ENCODE measurements around the gene AQP2. TPM values are rescaled to one million over a fixed set of nuclear protein-coding genes. Genes with fewer than 3 reads are reported as not detected.

AQP2 gene
- total RNA-seq, 1 donor from 2014 or later: not detected

- H3K27me3 Mint-ChIP-seq (ENCODE audit: insufficient read depth, low read depth): peaks cover 12% of the 10 kb centered on the region
These were observed 2.8 kb upstream of the AQP2 start for GRCh38 chr12:49947593-49948226.

DNA sequence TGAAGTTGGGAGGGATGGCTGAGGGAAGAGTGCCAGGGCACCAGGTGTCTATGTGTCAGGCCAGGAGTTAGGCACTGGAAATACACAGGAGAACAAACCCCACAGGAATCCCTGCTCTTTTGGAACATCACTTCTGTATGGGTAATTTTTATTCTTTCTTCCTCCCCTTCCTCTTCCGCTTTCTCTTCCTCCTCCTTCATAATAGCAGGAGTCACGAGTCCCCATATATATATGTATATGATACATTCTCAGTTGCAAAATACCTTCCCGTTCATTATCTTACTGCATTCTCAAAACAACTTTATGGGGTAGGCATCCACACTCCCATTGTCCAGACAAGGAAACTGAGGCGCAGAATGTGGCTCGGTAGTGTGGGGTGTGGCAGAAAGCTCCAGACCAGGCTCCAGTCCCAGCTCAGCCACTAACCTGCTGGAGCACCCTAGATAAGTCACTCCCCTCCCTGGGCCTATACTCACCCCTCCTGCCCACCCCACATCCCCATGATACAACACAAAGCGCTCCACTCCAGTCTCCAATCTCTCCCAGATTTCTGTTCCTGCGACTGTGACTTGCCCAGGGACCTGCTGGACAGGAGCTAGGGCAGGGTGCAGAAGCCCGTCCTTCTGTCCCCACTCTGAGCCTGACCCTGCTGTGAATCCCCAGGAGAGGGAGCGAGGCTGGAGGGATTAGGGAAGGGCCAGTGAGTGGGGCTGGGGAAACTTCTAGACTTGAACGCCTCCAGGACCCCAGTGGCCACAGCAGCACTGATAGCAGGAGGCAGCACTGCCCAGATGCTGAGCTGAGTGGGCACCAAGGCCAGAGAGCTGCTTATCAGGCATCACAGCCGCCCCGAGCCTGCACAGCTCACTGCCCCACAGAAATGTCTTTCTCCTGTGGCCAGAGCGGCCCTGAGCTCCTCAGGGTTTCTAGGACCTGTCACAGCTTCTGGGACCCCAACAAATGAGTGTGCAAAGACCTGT, 1.4 kb upstream of the AQP2 start:
- Histone ChIP-seq H3K9me3 (ENCODE audit: low read depth) (no peaks in the 10 kb centered on the region), H3K27ac (no peak overlapping the region), H2AFZ (replicated peaks) (no peak overlapping the region), H3K9ac (no peak overlapping the region), H4K20me1 (ENCODE audit: low read depth) (no peaks in the 10 kb centered on the region), H3K79me2 (ENCODE audit: low read depth) (no peaks in the 10 kb centered on the region), H3K36me3 (no peaks in the 10 kb centered on the region), H3K4me2 (no peak overlapping the region), H3K27me3 (peaks cover 22% of the 10 kb centered on the region), H3F3A (ENCODE audit: low read depth) (no peaks in the 10 kb centered on the region), H3K4me3 (no peak overlapping the region), H3K4me1 (peaks cover 9% of the 10 kb centered on the region)
- DNase-seq (ENCODE audit: low spot score): no peak
- no peaks in the 10 kb centered on the region for H3K9me3 Mint-ChIP-seq
- no peaks in the 10 kb centered on the region for H3K36me3 Mint-ChIP-seq
- H3K4me3 Mint-ChIP-seq: no peak overlapping the region
- TF ChIP-seq EZH2 (IDR thresholded peaks at IDR 0.05): no peak
- TF ChIP-seq CTCF (IDR thresholded peaks at IDR 0.05): no peak
- TF ChIP-seq EZH2phosphoT487 (IDR thresholded peaks at IDR 0.05): no peak
- peaks cover 19% of the 10 kb centered on the region for H3K4me1 Mint-ChIP-seq
- no peak overlapping the region for H3K27ac Mint-ChIP-seq
- peaks cover 11% of the 10 kb centered on the region for H3K27me3 Mint-ChIP-seq (ENCODE audit: insufficient read depth, low read depth)

More at GRCh38 chr12:49947593-49948226, 2.8 kb upstream of the AQP2 start:
- Mint-ChIP-seq H3K4me3 (no peak overlapping the region), H3K9me3 (no peaks in the 10 kb centered on the region), H3K36me3 (no peaks in the 10 kb centered on the region), H3K4me1 (peaks cover 22% of the 10 kb centered on the region), H3K27ac (no peak overlapping the region)
- Histone ChIP-seq H3K9ac (no peak overlapping the region), H3K9me3 (ENCODE audit: low read depth) (no peaks in the 10 kb centered on the region), H3K4me3 (no peak overlapping the region), H4K20me1 (ENCODE audit: low read depth) (no peaks in the 10 kb centered on the region), H3K27me3 (peaks cover 27% of the 10 kb centered on the region), H3K79me2 (ENCODE audit: low read depth) (no peaks in the 10 kb centered on the region), H3K36me3 (no peaks in the 10 kb centered on the region), H3K27ac (no peak overlapping the region), H3K4me1 (peaks cover 9% of the 10 kb centered on the region), H3K4me2 (no peak overlapping the region), H2AFZ (replicated peaks) (no peak overlapping the region), H3F3A (ENCODE audit: low read depth) (no peaks in the 10 kb centered on the region)
- TF ChIP-seq CTCF (IDR thresholded peaks at IDR 0.05) (no peak), EZH2phosphoT487 (IDR thresholded peaks at IDR 0.05) (no peak)
- no peak for DNase-seq (ENCODE audit: low spot score)

- no peak overlapping the region for H2AFZ ChIP-seq (replicated peaks)
- Mint-ChIP-seq H3K4me1 (peaks cover 15% of the 10 kb centered on the region), H3K27me3 (ENCODE audit: insufficient read depth, low read depth) (peaks cover 12% of the 10 kb centered on the region), H3K36me3 (no peaks in the 10 kb centered on the region), H3K9me3 (no peaks in the 10 kb centered on the region), H3K27ac (no peak overlapping the region), H3K4me3 (no peak overlapping the region)
- peaks cover 21% of the 10 kb centered on the region for H3K27me3 ChIP-seq
- H3K4me1 ChIP-seq: peaks cover 9% of the 10 kb centered on the region
- no peak overlapping the region for H3K4me2 ChIP-seq
- no peak overlapping the region for H3K27ac ChIP-seq
- H3K4me3 ChIP-seq: no peak overlapping the region
- no peaks in the 10 kb centered on the region for H3K79me2 ChIP-seq (ENCODE audit: low read depth)
- H4K20me1 ChIP-seq (ENCODE audit: low read depth): no peaks in the 10 kb centered on the region
- DNase-seq (ENCODE audit: low spot score): no peak
- H3F3A ChIP-seq (ENCODE audit: low read depth): no peaks in the 10 kb centered on the region
- H3K36me3 ChIP-seq: no peaks in the 10 kb centered on the region
- H3K9ac ChIP-seq: no peak overlapping the region
- no peak for TF ChIP-seq EZH2 (IDR thresholded peaks at IDR 0.05)
- no peak for TF ChIP-seq EZH2phosphoT487 (IDR thresholded peaks at IDR 0.05)
- TF ChIP-seq CTCF (IDR thresholded peaks at IDR 0.05): no peak
- H3K9me3 ChIP-seq (ENCODE audit: low read depth): no peaks in the 10 kb centered on the region
These were observed 671 bp upstream of the AQP2 start for GRCh38 chr12:49949866-49950265.
